GM12875 (cell line): Measurements from ENCODE around the gene STARD13.

Source experiments
- H3K4me3 ChIP-seq: one replicate; pipeline ENCODE4 v1.5.1; 2011; ENCODE audit warnings: low read depth, low read length, control low read depth
- CTCF ChIP-seq: IDR thresholded peaks from 2 replicates; pipeline ENCODE4 v1.5.1; 2011; ENCODE audit warnings: low read depth, mild to moderate bottlenecking, control low read depth, inconsistent platforms, low read length, moderate library complexity, borderline replicate concordance; ENCODE audit not compliant: insufficient read depth

The STARD13 gene

GRCh38 chr13:33235564-33235963 lies 50.0 kb downstream of the STARD13 start:
- no peak for TF ChIP-seq CTCF
- H3K4me3 ChIP-seq: no peak overlapping the region

- no peak for TF ChIP-seq CTCF
- no peak overlapping the region for H3K4me3 ChIP-seq
Observed at GRCh38 chr13:33235078-33235477, 50.5 kb downstream of the STARD13 start.

GRCh38 chr13:33233547-33233946 lies 52.0 kb downstream of the STARD13 start:
- no peak overlapping the region for H3K4me3 ChIP-seq
- no peak for TF ChIP-seq CTCF

DNA sequence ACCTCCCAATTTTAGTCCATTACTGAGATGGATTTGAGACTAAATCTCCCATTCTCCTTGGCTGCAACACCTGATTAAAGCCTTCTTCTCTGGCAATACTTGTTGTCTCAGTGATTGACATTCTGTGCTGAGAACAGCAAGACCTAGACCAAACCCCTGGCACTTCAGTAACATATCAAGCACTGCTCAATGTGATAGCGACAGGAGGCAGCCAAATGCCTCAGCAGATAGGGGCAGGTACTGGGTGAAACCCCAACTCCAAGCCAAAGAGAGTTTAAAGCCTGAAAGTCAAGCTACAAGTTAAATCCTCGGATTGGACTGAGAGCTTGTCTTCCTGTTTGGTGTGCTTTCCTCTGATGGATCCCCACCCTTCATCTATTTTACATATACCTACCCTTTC lies 52.7 kb downstream of the STARD13 start:
- no peak overlapping the region for H3K4me3 ChIP-seq
- no peak for TF ChIP-seq CTCF

DNA sequence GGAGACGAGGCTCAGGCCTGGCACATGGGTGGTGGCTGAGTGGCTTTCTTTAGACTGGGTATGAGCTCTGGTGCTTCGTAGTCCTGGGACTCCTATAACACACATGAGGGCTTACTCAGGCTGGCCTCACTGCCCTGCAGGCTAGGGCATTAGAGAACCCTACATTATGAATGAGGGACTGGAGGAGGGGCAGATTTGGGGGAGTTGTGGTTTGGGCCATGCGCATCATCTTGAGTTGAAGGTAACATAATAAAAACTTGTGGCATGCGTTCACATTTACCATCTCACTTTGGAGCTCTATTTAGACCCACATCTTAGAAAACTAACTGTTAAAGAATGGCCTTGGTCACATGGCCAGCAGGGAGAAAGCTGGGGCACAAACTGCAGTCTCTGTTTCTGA lies 54.2 kb downstream of the STARD13 start:
- no peak overlapping the region for H3K4me3 ChIP-seq
- TF ChIP-seq CTCF: no peak

GRCh38 chr13:33230178-33230881 lies 55.2 kb downstream of the STARD13 start:
- no peak for TF ChIP-seq CTCF
- H3K4me3 ChIP-seq: no peak overlapping the region

GRCh38 chr13:33229446-33230177 lies 55.9 kb downstream of the STARD13 start:
- H3K4me3 ChIP-seq: no peak overlapping the region
- TF ChIP-seq CTCF: no peak
